CD14-positive monocyte (primary cell): ENCODE measurements around the gene OR5H14. TPM values are rescaled to one million over a fixed set of nuclear protein-coding genes. Genes with fewer than 3 reads are reported as not detected.
"Not testable (repeated sequence)": the region's sequence is repeated elsewhere in the genome, so short reads cannot be mapped to it uniquely, and the experiment has no call there.

Source experiments
- DNase-seq, 3 donors: peaks; one replicate each; pipeline ENCODE4 v3.0.0-alpha.2; 2011 to 2022
- H2AFZ ChIP-seq: 2 replicates; pipeline ENCODE4 v1.6.0; 2012; ENCODE audit warnings: mild to moderate bottlenecking, low read depth, low read length, inconsistent platforms; ENCODE audit not compliant: insufficient read depth, poor library complexity, severe bottlenecking
- H3K27ac ChIP-seq, 2 donors: 1 replicate in 1 of 2; 2 replicates in 1 of 2; pipeline ENCODE4 v1.5.1; 2012 to 2013; ENCODE audit warnings: low read length in 2 of 2, control low read depth in 1 of 2, inconsistent platforms in 1 of 2, low read depth in 1 of 2, mild to moderate bottlenecking in 1 of 2
- H3K27me3 ChIP-seq, 2 donors: one replicate each; pipeline versions ENCODE4 v1.6.0 to v1.6.1; 2011 to 2013; ENCODE audit warnings: low read length in 2 of 2; ENCODE audit not compliant: control insufficient read depth in 2 of 2, insufficient read depth in 2 of 2
- H3K36me3 ChIP-seq, 2 donors: replicated peaks in 1 of 2; 1 replicate in 1 of 2; 2 replicates in 1 of 2; pipeline versions ENCODE4 v1.5.1 to v1.6.1; 2012 to 2013; ENCODE audit warnings: low read length in 2 of 2, control low read depth in 1 of 2, inconsistent platforms in 1 of 2, mild to moderate bottlenecking in 1 of 2; ENCODE audit not compliant: insufficient read depth in 2 of 2, control insufficient read depth in 1 of 2
- H3K4me1 ChIP-seq, 2 donors: 1 replicate in 1 of 2; 2 replicates in 1 of 2; pipeline versions ENCODE4 v1.5.1 to v1.6.1; 2012 to 2013; ENCODE audit warnings: low read length in 2 of 2, control low read depth in 1 of 2, inconsistent platforms in 1 of 2, mild to moderate bottlenecking in 1 of 2, moderate library complexity in 1 of 2; ENCODE audit not compliant: insufficient read depth in 2 of 2, control insufficient read depth in 1 of 2
- H3K4me2 ChIP-seq: replicated peaks from 2 replicates; pipeline ENCODE3; 2012; ENCODE audit warnings: low read length, moderate library complexity, mild to moderate bottlenecking; ENCODE audit not compliant: poor library complexity, severe bottlenecking; ENCODE audit errors: extremely low read depth
- H3K4me3 ChIP-seq, 3 experiments: fragments of 200-600 bp in 1 of 3; sonication (generic) in 1 of 3; replicated peaks in 1 of 3; 1 replicate in 2 of 3; 2 replicates in 1 of 3; pipeline ENCODE4 v1.5.1; 2011 to 2013; ENCODE audit warnings: low read length in 3 of 3, mild to moderate bottlenecking in 3 of 3, control low read depth in 2 of 3, low read depth in 2 of 3, inconsistent platforms in 1 of 3, moderate library complexity in 1 of 3
- H3K79me2 ChIP-seq: 2 replicates; pipeline ENCODE4 v1.6.0; 2012; ENCODE audit warnings: mild to moderate bottlenecking, control low read depth, inconsistent platforms, low read length, moderate library complexity; ENCODE audit not compliant: insufficient read depth
- H3K9ac ChIP-seq: 2 replicates; pipeline ENCODE4 v1.6.0; 2017; ENCODE audit warnings: low read length, mild to moderate bottlenecking; ENCODE audit not compliant: insufficient read depth, poor library complexity, severe bottlenecking
- H3K9me3 ChIP-seq, 2 donors: replicated peaks in 1 of 2; 1 replicate in 1 of 2; 2 replicates in 1 of 2; pipeline versions ENCODE4 v1.5.1 to v1.6.1; 2012 to 2013; ENCODE audit warnings: low read length in 2 of 2, control low read depth in 1 of 2; ENCODE audit not compliant: control insufficient read depth in 1 of 2, insufficient read depth in 1 of 2
- H4K20me1 ChIP-seq: 2 replicates; pipeline ENCODE4 v1.6.0; 2012; ENCODE audit warnings: mild to moderate bottlenecking, low read length, control low read depth, moderate library complexity; ENCODE audit not compliant: insufficient read depth
- H3K27ac Mint-ChIP-seq, 7 donors: one replicate each; pipeline ENCODE4 v1.8.0; 2020; ENCODE audit warnings: mild to moderate bottlenecking in 7 of 7, mixed read lengths in 7 of 7, moderate library complexity in 6 of 7, inconsistent platforms in 2 of 7
- H3K27me3 Mint-ChIP-seq, 3 donors: one replicate each; pipeline ENCODE4 v1.8.0; 2021 to 2022; ENCODE audit warnings: low read depth in 3 of 3, mild to moderate bottlenecking in 3 of 3, mixed read lengths in 3 of 3, moderate library complexity in 3 of 3, inconsistent platforms in 1 of 3
- H3K36me3 Mint-ChIP-seq, 2 donors: one replicate each; pipeline ENCODE4 v1.8.0; 2020; ENCODE audit warnings: mixed read lengths in 2 of 2, inconsistent platforms in 1 of 2, mild to moderate bottlenecking in 1 of 2
- H3K4me1 Mint-ChIP-seq: one replicate; pipeline ENCODE4 v1.8.0; 2020; ENCODE audit warnings: mild to moderate bottlenecking, mixed read lengths
- H3K4me3 Mint-ChIP-seq, 2 donors: one replicate each; pipeline ENCODE4 v1.8.0; 2020; ENCODE audit warnings: mild to moderate bottlenecking in 2 of 2, mixed read lengths in 2 of 2, moderate library complexity in 1 of 2
- H3K9me3 Mint-ChIP-seq, 7 donors: one replicate each; pipeline ENCODE4 v1.8.0; 2020 to 2022; ENCODE audit warnings: mixed read lengths in 7 of 7, mild to moderate bottlenecking in 6 of 7, moderate library complexity in 6 of 7, inconsistent platforms in 2 of 7
- CTCF ChIP-seq: fragments of 200-600 bp; IDR thresholded peaks from one replicate; pipeline ENCODE4 v1.8.0; 2022; ENCODE audit warnings: antibody characterized with exemption, mild to moderate bottlenecking
- WGBS: methylation state at CpG from one replicate; pipeline ENCODE4 v1.1.5; 2013; ENCODE audit warnings: missing lambda C conversion rate; ENCODE audit not compliant: insufficient coverage; 5-methylcytosine and 5-hydroxymethylcytosine counted together
- intact Hi-C, 2 donors: fragments of 100-400 bp; cut with micrococcal nuclease; formaldehyde crosslinking; loops; one replicate each; pipeline versions ENCODE4 v1.15.0 to v1.15.1; 2023
- polyA plus RNA-seq, 3 donors: library from polyadenylated mRNA; depleted of rRNA in 1 of 3; unstranded in 2 of 3; stranded (reverse) in 1 of 3; fragments of 300-500 nt in 2 of 3; fragments of >200 nt in 1 of 3; fragmentation: Illumina TruSeq in 2 of 3; gene quantifications; 1 replicate in 2 of 3; 2 replicates in 1 of 3; pipeline ENCODE4 v1.2.3, GENCODE V29; 2012 to 2021

Gene OR5H14
- polyA plus RNA-seq, 3 donors, result not detected

GRCh38 chr3:98140531-98140930, 6.7 kb upstream of the OR5H14 start:
- DNase-seq, result no peak
- Histone ChIP-seq H3K4me1 (no peaks in the 10 kb centered on the region), H3K9me3 (no peaks in the 10 kb centered on the region), H3K27ac (no peak overlapping the region), H3K4me3 (no peak overlapping the region), H3K79me2 (no peaks in the 10 kb centered on the region), H2AFZ (no peak overlapping the region), H3K27me3 (no peaks in the 10 kb centered on the region), H4K20me1 (no peaks in the 10 kb centered on the region), H3K4me2 (no peak overlapping the region), H3K36me3 (no peaks in the 10 kb centered on the region), H3K9ac (no peak overlapping the region)
- H3K27ac Mint-ChIP-seq, result no peak overlapping the region
- H3K9me3 Mint-ChIP-seq, result peaks cover 0 to 5% (median 0%) of the 10 kb centered on the region in 7 donors
- TF ChIP-seq CTCF, result no peak
- H3K4me1 Mint-ChIP-seq, result no peaks in the 10 kb centered on the region
- peaks cover 0 to 2% (median 0%) of the 10 kb centered on the region in 3 donors for H3K27me3 Mint-ChIP-seq
- H3K36me3 Mint-ChIP-seq, result no peaks in the 10 kb centered on the region
- intact Hi-C loops, result no loop called here
- no peak overlapping the region for H3K4me3 Mint-ChIP-seq

GRCh38 chr3:98148751-98149150, 1.5 kb downstream of the OR5H14 start:
- no peaks in the 10 kb centered on the region for H3K79me2 ChIP-seq
- peaks cover 0 to 1% (median 0%) of the 10 kb centered on the region in 3 donors for H3K27me3 Mint-ChIP-seq
- 80% methylated on average over 1 of the region's 3 CpGs for WGBS
- peaks cover 0 to 7% (median 2%) of the 10 kb centered on the region in 7 donors for H3K9me3 Mint-ChIP-seq
- DNase-seq, result no peak
- no peak overlapping the region for H3K4me3 Mint-ChIP-seq
- intact Hi-C loops, result no loop called here
- TF ChIP-seq CTCF, result no peak
- H4K20me1 ChIP-seq, result no peaks in the 10 kb centered on the region
- H3K27ac Mint-ChIP-seq, result no peak overlapping the region
- no peaks in the 10 kb centered on the region for H3K4me1 Mint-ChIP-seq
- no peaks in the 10 kb centered on the region for H3K36me3 ChIP-seq
- no peak overlapping the region for H3K4me2 ChIP-seq
- no peaks in the 10 kb centered on the region for H3K4me1 ChIP-seq
- no peak overlapping the region for H3K4me3 ChIP-seq
- H2AFZ ChIP-seq, result no peak overlapping the region
- H3K9ac ChIP-seq, result no peak overlapping the region
- no peaks in the 10 kb centered on the region for H3K36me3 Mint-ChIP-seq
- no peak overlapping the region for H3K27ac ChIP-seq
- no peaks in the 10 kb centered on the region for H3K9me3 ChIP-seq
- no peaks in the 10 kb centered on the region for H3K27me3 ChIP-seq

GRCh38 chr3:98149456-98149855, 2.2 kb downstream of the OR5H14 start:
- DNase-seq, H3K27ac ChIP-seq, H3K27me3 Mint-ChIP-seq, H3K27me3 ChIP-seq, H3K4me2 ChIP-seq, H3K9ac ChIP-seq, H3K4me1 ChIP-seq, H3K4me3 Mint-ChIP-seq, H4K20me1 ChIP-seq, H3K79me2 ChIP-seq, H2AFZ ChIP-seq, H3K36me3 ChIP-seq, H3K27ac Mint-ChIP-seq, H3K4me1 Mint-ChIP-seq, H3K36me3 Mint-ChIP-seq, H3K9me3 ChIP-seq, H3K9me3 Mint-ChIP-seq, intact Hi-C loops, H3K4me3 ChIP-seq: not testable (repeated sequence)
- WGBS, result no CpG with 5 or more reads among the region's 4 CpGs
